GM18499 (cell line): ENCODE data around the gene EIF3K.
"Not testable (repeated sequence)": the region's sequence is repeated elsewhere in the genome, so short reads cannot be mapped to it uniquely, and the experiment has no call there.

Experiments used
- ATAC-seq: cut with Tn5 transposase; IDR thresholded peaks from one replicate; pipeline ENCODE4 v1.9.1; 2021; ENCODE audit warnings: moderate number of reproducible peaks; ENCODE audit not compliant: insufficient read depth, unreplicated experiment

EIF3K gene, protein sequence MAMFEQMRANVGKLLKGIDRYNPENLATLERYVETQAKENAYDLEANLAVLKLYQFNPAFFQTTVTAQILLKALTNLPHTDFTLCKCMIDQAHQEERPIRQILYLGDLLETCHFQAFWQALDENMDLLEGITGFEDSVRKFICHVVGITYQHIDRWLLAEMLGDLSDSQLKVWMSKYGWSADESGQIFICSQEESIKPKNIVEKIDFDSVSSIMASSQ

DNA sequence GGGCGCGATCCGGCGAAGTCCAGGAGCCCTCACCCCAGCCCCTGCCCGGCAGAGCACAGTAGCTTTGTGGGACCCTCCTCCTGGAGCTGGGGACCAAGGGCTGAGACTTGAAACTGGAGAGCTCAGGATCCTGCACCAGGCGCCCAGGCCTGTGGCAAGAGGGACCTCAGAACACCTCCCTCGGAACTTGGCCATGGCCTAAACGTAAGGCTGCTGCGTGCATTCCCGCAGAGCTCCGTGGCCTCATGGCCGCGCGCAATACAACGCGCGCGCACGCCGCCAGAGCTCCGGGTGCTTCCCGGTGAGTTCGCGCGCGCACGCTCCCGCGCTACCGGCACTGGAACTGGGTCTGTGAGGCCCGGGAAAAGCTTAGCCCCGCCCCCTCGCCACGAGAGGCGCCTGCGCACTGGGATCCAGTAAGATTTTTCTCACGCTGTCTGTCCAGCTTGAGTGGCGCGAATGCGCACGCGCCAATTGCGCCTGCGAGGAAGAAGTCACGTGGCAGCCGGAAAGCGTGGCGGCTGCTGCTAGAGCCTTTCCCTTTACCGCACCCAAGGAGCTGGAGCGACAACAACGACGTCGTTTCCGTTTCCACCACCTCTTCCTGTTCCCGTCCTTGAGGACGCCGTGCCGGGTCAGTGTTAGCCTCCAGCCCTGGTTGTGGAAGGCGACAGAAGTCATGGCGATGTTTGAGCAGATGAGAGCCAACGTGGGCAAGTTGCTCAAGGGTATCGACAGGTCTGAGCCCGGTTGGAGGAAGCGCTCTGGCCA, at the start of gene EIF3K:
Gene EIF3K, plus strand, starts transcription at position 599 of the 771 bp plus-strand sequence. Its CDS starts 81 bp downstream, at position 680.
- no peak for ATAC-seq

DNA sequence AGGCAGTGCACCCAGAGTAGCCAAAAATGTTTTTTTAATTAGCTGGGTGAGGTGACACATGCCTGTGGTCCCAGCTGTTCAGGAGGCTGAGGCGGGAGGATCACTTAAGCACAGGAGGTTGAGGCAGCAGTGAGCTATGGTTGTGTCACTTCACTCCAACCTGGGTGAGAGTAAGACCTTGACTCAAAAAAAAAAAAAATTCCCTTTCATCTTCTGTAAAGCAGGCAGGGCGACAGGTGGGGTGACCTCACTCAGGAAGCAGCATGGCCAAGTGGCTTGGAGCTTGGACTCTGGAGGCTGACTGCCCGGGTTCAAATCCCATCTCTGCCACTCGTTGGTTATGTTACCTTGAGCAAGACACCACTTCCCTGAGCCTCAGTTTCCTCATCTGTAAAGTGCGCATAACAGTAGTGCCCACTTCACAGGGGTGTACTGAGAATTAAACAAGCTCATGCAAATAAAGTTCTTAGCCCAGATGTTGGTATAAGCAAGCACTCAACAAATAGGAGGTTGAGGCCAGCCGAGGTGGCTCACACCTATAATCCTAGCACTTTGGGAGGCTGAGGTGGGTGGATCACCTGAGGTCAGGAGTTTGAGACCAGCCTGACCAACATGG, 49.5 kb upstream of the EIF3K start:
- no peak for ATAC-seq

- ATAC-seq: no peak
Observed at GRCh38 chr19:38571682-38572081, 47.3 kb upstream of the EIF3K start.

- ATAC-seq: no peak
Observed at GRCh38 chr19:38577826-38578225, 41.2 kb upstream of the EIF3K start.

GRCh38 chr19:38579304-38579703, 39.7 kb upstream of the EIF3K start:
- not testable (repeated sequence) for ATAC-seq

DNA sequence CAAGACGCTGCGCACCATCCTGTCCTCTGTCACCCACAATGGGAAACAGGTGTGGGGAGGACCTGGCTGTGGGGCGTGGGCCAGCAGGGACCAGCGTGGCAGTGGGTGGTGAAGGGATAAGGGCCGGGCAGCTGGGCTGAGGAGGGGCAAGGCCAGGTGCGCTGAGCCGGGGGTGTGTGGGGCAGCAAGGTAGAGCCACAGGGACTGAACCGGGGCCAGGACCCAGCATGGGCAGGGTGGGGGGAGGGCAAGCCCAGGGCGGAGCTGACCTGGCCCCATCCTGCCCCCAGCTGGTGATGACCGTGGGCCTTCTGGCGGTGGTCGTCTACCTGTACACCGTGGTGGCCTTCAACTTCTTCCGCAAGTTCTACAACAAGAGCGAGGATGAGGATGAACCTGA, 38.9 kb upstream of the EIF3K start:
- no peak for ATAC-seq

GRCh38 chr19:38583219-38583984, 35.6 kb upstream of the EIF3K start:
- ATAC-seq: no peak

DNA sequence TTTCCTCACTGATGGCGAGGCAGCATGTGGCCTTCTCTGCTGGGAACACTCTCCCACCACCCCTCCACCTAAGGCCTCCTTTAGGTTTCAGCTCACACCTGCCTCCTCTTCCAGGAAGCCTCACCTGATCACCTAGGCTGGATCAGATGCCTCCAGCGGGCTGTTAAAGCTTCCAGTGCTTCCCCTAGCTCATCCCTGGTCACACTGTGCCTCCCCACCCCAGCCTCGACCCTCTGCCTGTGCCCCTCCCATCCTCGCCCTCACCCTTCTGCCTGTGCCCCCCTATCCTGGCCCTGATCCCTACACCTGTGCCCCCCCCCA, 35.0 kb upstream of the EIF3K start:
- no peak for ATAC-seq

GRCh38 chr19:38587562-38587961, 31.4 kb upstream of the EIF3K start:
- no peak for ATAC-seq

DNA sequence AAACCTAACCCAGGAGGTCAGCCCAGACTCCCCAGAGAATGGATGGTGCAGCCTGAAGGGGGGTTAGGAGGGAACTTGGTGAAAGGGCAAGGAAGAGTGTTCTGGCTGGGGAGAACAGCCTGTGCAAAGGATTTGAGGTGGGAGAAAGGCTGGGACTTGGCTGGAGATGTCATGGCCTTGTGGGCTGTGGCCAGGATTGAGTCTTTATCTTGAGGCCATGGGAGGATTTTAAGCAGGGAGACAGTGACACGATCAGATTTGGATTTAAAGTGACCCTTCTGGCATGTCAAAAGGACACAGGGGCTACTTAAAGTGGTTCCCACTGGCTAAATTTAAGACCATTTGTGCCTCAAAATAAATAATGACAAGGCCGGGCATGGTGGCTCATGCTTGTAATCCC, 30.9 kb upstream of the EIF3K start:
- ATAC-seq: no peak

GRCh38 chr19:38592940-38593339, 26.0 kb upstream of the EIF3K start:
- no peak for ATAC-seq

GRCh38 chr19:38596057-38596981, 22.7 kb upstream of the EIF3K start:
- ATAC-seq: no peak

GRCh38 chr19:38597075-38597474, 21.9 kb upstream of the EIF3K start:
- ATAC-seq: no peak

GRCh38 chr19:38599722-38600121, 19.3 kb upstream of the EIF3K start:
- ATAC-seq: no peak

GRCh38 chr19:38602856-38603255, 16.1 kb upstream of the EIF3K start:
- not testable (repeated sequence) for ATAC-seq

DNA sequence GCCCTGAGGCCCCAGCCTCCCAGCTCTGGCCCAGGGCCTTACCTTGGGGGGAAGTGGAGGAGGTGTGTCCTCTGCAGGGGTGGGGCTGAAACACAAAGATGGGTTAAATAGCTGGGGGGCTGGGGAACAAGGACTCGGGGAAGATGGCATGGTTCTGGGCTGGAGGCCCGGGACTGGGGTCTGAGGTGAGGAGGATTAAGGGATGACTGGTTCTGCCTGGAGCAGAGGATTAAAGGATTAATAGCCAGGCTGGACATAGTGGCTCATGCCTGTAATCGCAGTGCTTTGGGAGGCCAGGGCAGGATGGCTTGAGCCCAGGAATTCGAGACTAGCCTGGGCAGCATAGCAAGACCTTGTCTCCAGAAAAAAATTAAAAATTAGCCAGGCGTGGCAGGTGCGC, 12.9 kb upstream of the EIF3K start:
- no peak for ATAC-seq

- no peak for ATAC-seq
Observed at GRCh38 chr19:38614289-38614688, 4.7 kb upstream of the EIF3K start.

DNA sequence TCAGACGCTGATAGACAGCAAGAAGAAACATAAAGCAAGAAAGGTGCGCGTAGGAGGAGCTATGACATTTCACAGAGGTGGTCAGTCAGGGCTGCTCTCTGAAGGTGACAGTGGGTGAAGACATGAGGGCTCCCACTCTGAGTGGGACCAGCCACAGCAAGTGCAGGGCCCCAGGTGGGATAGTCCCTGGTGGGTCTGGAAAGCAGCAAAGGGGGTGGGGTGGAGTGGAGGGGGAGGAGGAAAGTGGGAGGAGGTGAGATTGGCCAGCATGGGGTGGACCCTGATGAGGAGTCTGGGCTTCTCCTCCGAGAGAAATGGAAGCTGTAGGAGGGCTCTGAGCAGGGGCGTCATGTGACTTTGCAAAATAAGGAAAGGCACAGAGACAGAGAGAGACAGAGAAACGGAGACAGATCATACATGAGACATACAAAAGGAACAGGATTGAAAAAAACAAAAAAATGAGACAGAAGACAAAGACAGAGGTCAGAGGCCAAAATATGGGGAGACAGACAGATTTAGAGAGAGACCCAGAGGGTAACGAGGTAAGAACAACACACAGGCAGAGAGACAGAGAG, 3.9 kb upstream of the EIF3K start:
- ATAC-seq: no peak

GRCh38 chr19:38616265-38616664, 2.7 kb upstream of the EIF3K start:
- ATAC-seq: no peak
